ENCODE data around the gene PUM1.

DNA sequence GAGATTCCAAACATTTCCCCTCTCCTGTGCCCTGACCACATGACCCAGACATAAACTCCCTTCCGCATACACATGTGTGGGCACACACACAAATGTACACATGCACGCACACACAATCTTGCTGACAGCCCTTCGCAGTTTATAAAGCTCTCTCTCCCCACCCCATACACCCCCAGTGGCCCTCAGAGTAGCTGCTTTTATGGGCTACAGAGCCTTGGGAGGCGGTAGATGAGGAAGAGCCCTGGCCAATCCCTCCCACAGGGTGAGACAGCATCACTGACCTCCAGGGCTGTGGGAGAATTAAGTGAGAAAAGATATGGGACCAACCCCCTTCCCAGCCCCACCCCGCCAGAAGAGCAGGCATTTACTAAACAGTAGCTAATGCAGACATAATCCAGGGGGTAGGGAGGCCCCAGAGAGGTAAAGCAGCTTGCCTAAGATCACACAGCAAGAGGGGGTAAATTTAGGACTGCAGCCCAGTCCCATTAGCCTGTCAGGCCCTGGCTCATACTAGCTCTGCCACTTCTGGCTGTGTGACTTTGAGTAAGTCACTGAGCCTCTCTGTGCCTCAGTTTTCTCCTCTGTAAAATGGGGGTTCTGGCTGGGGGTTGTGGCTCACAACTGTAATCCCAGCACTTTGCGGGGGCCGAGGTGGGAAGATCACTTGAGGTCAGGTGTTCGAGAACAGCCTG, 162.0 kb downstream of the PUM1 start:
- TF ChIP-seq RXRA (IDR thresholded peaks at IDR 0.05) (no peak), YY1 (IDR thresholded peaks at IDR 0.05) (no peak), EGR1 (IDR thresholded peaks at IDR 0.05; ENCODE audit: low read depth in 2 of 2) (no peak), TAF1 (conservative IDR thresholded peaks at IDR 0.05) (no peak), GABPA (IDR thresholded peaks at IDR 0.05 in 1 of 2, conservative IDR thresholded peaks at IDR 0.05 in 1 of 2) (no peak), RAD21 (IDR thresholded peaks at IDR 0.05) (no peak), JUND (IDR thresholded peaks at IDR 0.05) (no peak), FOXA1 (IDR thresholded peaks at IDR 0.05) (no peak)
- TF ChIP-seq, protein P1, sequence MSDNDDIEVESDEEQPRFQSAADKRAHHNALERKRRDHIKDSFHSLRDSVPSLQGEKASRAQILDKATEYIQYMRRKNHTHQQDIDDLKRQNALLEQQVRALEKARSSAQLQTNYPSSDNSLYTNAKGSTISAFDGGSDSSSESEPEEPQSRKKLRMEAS (IDR thresholded peaks at IDR 0.05): no peak
- TF ChIP-seq, protein P2, sequence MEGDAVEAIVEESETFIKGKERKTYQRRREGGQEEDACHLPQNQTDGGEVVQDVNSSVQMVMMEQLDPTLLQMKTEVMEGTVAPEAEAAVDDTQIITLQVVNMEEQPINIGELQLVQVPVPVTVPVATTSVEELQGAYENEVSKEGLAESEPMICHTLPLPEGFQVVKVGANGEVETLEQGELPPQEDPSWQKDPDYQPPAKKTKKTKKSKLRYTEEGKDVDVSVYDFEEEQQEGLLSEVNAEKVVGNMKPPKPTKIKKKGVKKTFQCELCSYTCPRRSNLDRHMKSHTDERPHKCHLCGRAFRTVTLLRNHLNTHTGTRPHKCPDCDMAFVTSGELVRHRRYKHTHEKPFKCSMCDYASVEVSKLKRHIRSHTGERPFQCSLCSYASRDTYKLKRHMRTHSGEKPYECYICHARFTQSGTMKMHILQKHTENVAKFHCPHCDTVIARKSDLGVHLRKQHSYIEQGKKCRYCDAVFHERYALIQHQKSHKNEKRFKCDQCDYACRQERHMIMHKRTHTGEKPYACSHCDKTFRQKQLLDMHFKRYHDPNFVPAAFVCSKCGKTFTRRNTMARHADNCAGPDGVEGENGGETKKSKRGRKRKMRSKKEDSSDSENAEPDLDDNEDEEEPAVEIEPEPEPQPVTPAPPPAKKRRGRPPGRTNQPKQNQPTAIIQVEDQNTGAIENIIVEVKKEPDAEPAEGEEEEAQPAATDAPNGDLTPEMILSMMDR (IDR thresholded peaks at IDR 0.05; ENCODE audit: low read depth, low read length, missing input control): no peak
- TF ChIP-seq, protein P3, sequence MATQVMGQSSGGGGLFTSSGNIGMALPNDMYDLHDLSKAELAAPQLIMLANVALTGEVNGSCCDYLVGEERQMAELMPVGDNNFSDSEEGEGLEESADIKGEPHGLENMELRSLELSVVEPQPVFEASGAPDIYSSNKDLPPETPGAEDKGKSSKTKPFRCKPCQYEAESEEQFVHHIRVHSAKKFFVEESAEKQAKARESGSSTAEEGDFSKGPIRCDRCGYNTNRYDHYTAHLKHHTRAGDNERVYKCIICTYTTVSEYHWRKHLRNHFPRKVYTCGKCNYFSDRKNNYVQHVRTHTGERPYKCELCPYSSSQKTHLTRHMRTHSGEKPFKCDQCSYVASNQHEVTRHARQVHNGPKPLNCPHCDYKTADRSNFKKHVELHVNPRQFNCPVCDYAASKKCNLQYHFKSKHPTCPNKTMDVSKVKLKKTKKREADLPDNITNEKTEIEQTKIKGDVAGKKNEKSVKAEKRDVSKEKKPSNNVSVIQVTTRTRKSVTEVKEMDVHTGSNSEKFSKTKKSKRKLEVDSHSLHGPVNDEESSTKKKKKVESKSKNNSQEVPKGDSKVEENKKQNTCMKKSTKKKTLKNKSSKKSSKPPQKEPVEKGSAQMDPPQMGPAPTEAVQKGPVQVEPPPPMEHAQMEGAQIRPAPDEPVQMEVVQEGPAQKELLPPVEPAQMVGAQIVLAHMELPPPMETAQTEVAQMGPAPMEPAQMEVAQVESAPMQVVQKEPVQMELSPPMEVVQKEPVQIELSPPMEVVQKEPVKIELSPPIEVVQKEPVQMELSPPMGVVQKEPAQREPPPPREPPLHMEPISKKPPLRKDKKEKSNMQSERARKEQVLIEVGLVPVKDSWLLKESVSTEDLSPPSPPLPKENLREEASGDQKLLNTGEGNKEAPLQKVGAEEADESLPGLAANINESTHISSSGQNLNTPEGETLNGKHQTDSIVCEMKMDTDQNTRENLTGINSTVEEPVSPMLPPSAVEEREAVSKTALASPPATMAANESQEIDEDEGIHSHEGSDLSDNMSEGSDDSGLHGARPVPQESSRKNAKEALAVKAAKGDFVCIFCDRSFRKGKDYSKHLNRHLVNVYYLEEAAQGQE (IDR thresholded peaks at IDR 0.05): no peak
- TF ChIP-seq, protein P4, sequence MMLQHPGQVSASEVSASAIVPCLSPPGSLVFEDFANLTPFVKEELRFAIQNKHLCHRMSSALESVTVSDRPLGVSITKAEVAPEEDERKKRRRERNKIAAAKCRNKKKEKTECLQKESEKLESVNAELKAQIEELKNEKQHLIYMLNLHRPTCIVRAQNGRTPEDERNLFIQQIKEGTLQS (IDR thresholded peaks at IDR 0.05): no peak
